Breast epithelium (tissue), 4 donors: Measurements from ENCODE around the gene TTLL11. TPM values are rescaled to one million over a fixed set of nuclear protein-coding genes. Genes with fewer than 3 reads are reported as not detected.
"Not testable (repeated sequence)": the region's sequence is repeated elsewhere in the genome, so short reads cannot be mapped to it uniquely, and the experiment has no call there.

Experiments
- DNase-seq, 2 donors: peaks; one replicate each; pipeline ENCODE4 v3.0.0-alpha.2; 2019; ENCODE audit warnings: low spot score in 2 of 2
- H3K27ac ChIP-seq, 2 donors: fragments of 200-600 bp; sonication (generic) in 1 of 2; one replicate each; pipeline ENCODE4 v1.5.1; 2016 to 2019; ENCODE audit warnings: mild to moderate bottlenecking in 1 of 2
- H3K27me3 ChIP-seq, 2 donors: fragments of 200-600 bp; sonication (generic) in 1 of 2; one replicate each; pipeline versions ENCODE4 v1.5.1 to v1.6.0; 2017 to 2019; ENCODE audit warnings: control low read depth in 1 of 2, mild to moderate bottlenecking in 1 of 2
- H3K36me3 ChIP-seq: fragments of 200-600 bp; one replicate; pipeline ENCODE4 v1.5.1; 2019
- H3K4me1 ChIP-seq, 2 donors: fragments of 200-600 bp; sonication (generic); one replicate each; pipeline ENCODE4 v1.5.1; 2016 to 2019; ENCODE audit warnings: control low read depth in 1 of 2
- H3K4me3 ChIP-seq, 3 donors: fragments of 200-600 bp; sonication (generic); 1 replicate in 2 of 3; 2 replicates in 1 of 3; pipeline ENCODE4 v1.5.1; 2016 to 2019; ENCODE audit warnings: mild to moderate bottlenecking in 3 of 3, moderate library complexity in 2 of 3
- H3K9me3 ChIP-seq, 2 donors: fragments of 200-600 bp; sonication (generic) in 1 of 2; one replicate each; pipeline ENCODE4 v1.5.1; 2016 to 2019; ENCODE audit warnings: control low read depth in 1 of 2
- CTCF ChIP-seq, 3 donors: fragments of 450-650 bp; IDR thresholded peaks; one replicate each; pipeline ENCODE4 v1.5.1; 2016 to 2017; ENCODE audit warnings: antibody characterized with exemption in 3 of 3, mild to moderate bottlenecking in 3 of 3, moderate library complexity in 3 of 3
- POLR2A ChIP-seq: fragments of 450-650 bp; IDR thresholded peaks from one replicate; pipeline ENCODE4 v1.6.1; 2016; ENCODE audit warnings: antibody characterized with exemption, mild to moderate bottlenecking, moderate library complexity
- POLR2AphosphoS5 ChIP-seq, 3 donors: sonication (generic); formaldehyde crosslinking; IDR thresholded peaks; one replicate each; pipeline ENCODE4 v1.6.1; 2017; ENCODE audit warnings: antibody characterized with exemption in 3 of 3
- intact Hi-C: fragments of 100-400 bp; cut with DNase I; formaldehyde crosslinking; loops from one replicate; pipeline ENCODE4 v1.15.1; 2023; ENCODE audit warnings: low total_unique reads
- total RNA-seq, 3 donors: library from RNA; depleted of rRNA; stranded (reverse); fragments of >200 nt; gene quantifications; one replicate each; pipeline ENCODE4 v1.1.0, GENCODE V29; 2016

Gene TTLL11
- total RNA-seq, 3 donors from 2014 or later = 9.0 to 12.1 (median 10.0) TPM

- Histone ChIP-seq H3K36me3 (no peaks in the 10 kb centered on the region), H3K4me1 (no peaks in the 10 kb centered on the region), H3K27ac (no peak overlapping the region), H3K4me3 (no peak overlapping the region), H3K27me3 (no peaks in the 10 kb centered on the region), H3K9me3 (no peaks in the 10 kb centered on the region)
- DNase-seq = no peak
- intact Hi-C loops = no loop called here
- TF ChIP-seq CTCF (IDR thresholded peaks at IDR 0.05) (no peak), POLR2AphosphoS5 (IDR thresholded peaks at IDR 0.05) (no peak), POLR2A (no peak)
Observed at GRCh38 chr9:122007837-122008236, 85.3 kb downstream of the TTLL11 start.

- DNase-seq = no peak
- Histone ChIP-seq H3K4me1 (no peaks in the 10 kb centered on the region), H3K4me3 (no peak overlapping the region), H3K36me3 (no peaks in the 10 kb centered on the region), H3K27ac (no peak overlapping the region), H3K9me3 (no peaks in the 10 kb centered on the region), H3K27me3 (no peaks in the 10 kb centered on the region)
- intact Hi-C loops = no loop called here
- TF ChIP-seq POLR2AphosphoS5 (IDR thresholded peaks at IDR 0.05) = no peak
- TF ChIP-seq POLR2A = no peak
- no peak for TF ChIP-seq CTCF (IDR thresholded peaks at IDR 0.05)
Observed at GRCh38 chr9:122005597-122005996, 87.5 kb downstream of the TTLL11 start.

- H3K4me1 ChIP-seq = no peaks in the 10 kb centered on the region
- no peak for DNase-seq
- no peaks in the 10 kb centered on the region for H3K36me3 ChIP-seq
- no peak overlapping the region for H3K4me3 ChIP-seq
- no peaks in the 10 kb centered on the region for H3K9me3 ChIP-seq
- H3K27me3 ChIP-seq = no peaks in the 10 kb centered on the region
- intact Hi-C loops = no loop called here
- no peak overlapping the region for H3K27ac ChIP-seq
- TF ChIP-seq POLR2AphosphoS5 (IDR thresholded peaks at IDR 0.05) (no peak), POLR2A (no peak), CTCF (IDR thresholded peaks at IDR 0.05) (no peak)
Observed at GRCh38 chr9:122004589-122004988, 88.5 kb downstream of the TTLL11 start.

- DNase-seq = no peak
- Histone ChIP-seq H3K4me3 (no peak overlapping the region), H3K27me3 (no peaks in the 10 kb centered on the region), H3K36me3 (no peaks in the 10 kb centered on the region), H3K4me1 (no peaks in the 10 kb centered on the region), H3K9me3 (no peaks in the 10 kb centered on the region), H3K27ac (no peak overlapping the region)
- TF ChIP-seq POLR2A (no peak), POLR2AphosphoS5 (IDR thresholded peaks at IDR 0.05) (no peak), CTCF (IDR thresholded peaks at IDR 0.05) (no peak)
- intact Hi-C loops = no loop called here
Observed at GRCh38 chr9:122001491-122002201, 91.5 kb downstream of the TTLL11 start.

- intact Hi-C loops, H3K36me3 ChIP-seq, H3K4me3 ChIP-seq, H3K27ac ChIP-seq, H3K9me3 ChIP-seq, H3K27me3 ChIP-seq, H3K4me1 ChIP-seq, DNase-seq: not testable (repeated sequence)
Observed at GRCh38 chr9:122000526-122000925, 92.6 kb downstream of the TTLL11 start.

GRCh38 chr9:121999556-121999955, 93.6 kb downstream of the TTLL11 start:
- Histone ChIP-seq H3K27me3 (no peaks in the 10 kb centered on the region), H3K4me3 (no peak overlapping the region), H3K27ac (no peak overlapping the region), H3K9me3 (no peaks in the 10 kb centered on the region), H3K36me3 (no peaks in the 10 kb centered on the region), H3K4me1 (no peaks in the 10 kb centered on the region)
- TF ChIP-seq CTCF (IDR thresholded peaks at IDR 0.05) (no peak), POLR2AphosphoS5 (IDR thresholded peaks at IDR 0.05) (no peak), POLR2A (no peak)
- intact Hi-C loops = loop anchor here (10.0 kb wide), 1 partner anchor 455 kb away; no protein-coding TSS in a partner anchor
- no peak for DNase-seq
